HCT116 (cell line): ENCODE results near the gene PRKG1.

ENCODE experiments used
- ATF3 ChIP-seq: IDR thresholded peaks from 2 replicates; pipeline ENCODE4 v1.6.1; 2012
- CEBPB ChIP-seq: IDR thresholded peaks from 2 replicates; pipeline ENCODE4 v1.6.1; 2012; ENCODE audit warnings: low read depth
- CTCF ChIP-seq, 3 experiments: fragments of 200-600 bp in 1 of 3; sonication (generic) in 1 of 3; IDR thresholded peaks in 2 of 3; conservative IDR thresholded peaks in 1 of 3; 2 replicates each; pipeline ENCODE4 v1.5.1; 2012 to 2017; ENCODE audit warnings: low read depth in 2 of 3, low read length in 2 of 3, antibody characterized with exemption in 1 of 3, borderline replicate concordance in 1 of 3, control low read depth in 1 of 3, mild to moderate bottlenecking in 1 of 3, mixed read lengths in 1 of 3, mixed run types in 1 of 3, moderate library complexity in 1 of 3; ENCODE audit not compliant: insufficient read depth in 1 of 3
- EZH2 ChIP-seq: fragments of 200-600 bp; sonication (generic); IDR thresholded peaks from 2 replicates; pipeline ENCODE4 v1.6.1; 2017; ENCODE audit warnings: antibody characterized with exemption, mixed run types
- EZH2phosphoT487 ChIP-seq: fragments of 200-600 bp; IDR thresholded peaks from 2 replicates; pipeline ENCODE4 v1.6.1; 2018; ENCODE audit warnings: antibody characterized with exemption, borderline replicate concordance
- MAX ChIP-seq: IDR thresholded peaks from 2 replicates; pipeline ENCODE4 v1.6.1; 2012
- POLR2A ChIP-seq: IDR thresholded peaks from 2 replicates; pipeline ENCODE4 v1.7.0; 2011; ENCODE audit warnings: borderline replicate concordance; ENCODE audit not compliant: insufficient read depth, insufficient read length; ENCODE audit errors: extremely low read depth
- POLR2AphosphoS5 ChIP-seq: IDR thresholded peaks from 2 replicates; pipeline ENCODE4 v1.6.1; 2011; ENCODE audit warnings: mild to moderate bottlenecking, low read depth, low read length, moderate library complexity
- SP1 ChIP-seq: IDR thresholded peaks from 2 replicates; pipeline ENCODE4 v1.6.1; 2012; ENCODE audit warnings: low read depth
- SRF ChIP-seq: IDR thresholded peaks from 2 replicates; pipeline ENCODE4 v1.6.1; 2012; ENCODE audit warnings: low read depth
- TCF7L2 ChIP-seq: IDR thresholded peaks from 2 replicates; pipeline ENCODE4 v1.7.0; 2011; ENCODE audit warnings: borderline replicate concordance, inconsistent platforms; ENCODE audit not compliant: insufficient read depth, insufficient read length; ENCODE audit errors: extremely low read depth
- YY1 ChIP-seq: IDR thresholded peaks from 2 replicates; pipeline ENCODE4 v1.6.1; 2011; ENCODE audit warnings: low read length, low read depth, moderate library complexity, mild to moderate bottlenecking; ENCODE audit not compliant: insufficient replicate concordance; ENCODE audit errors: extremely low read depth
- ZNF274 ChIP-seq: fragments of 200-500 bp; sonication (Bioruptor generic); IDR thresholded peaks from 2 replicates; pipeline ENCODE4 v1.6.1; 2014; ENCODE audit warnings: mild to moderate bottlenecking, low read depth, low read length, inconsistent platforms

GRCh38 chr10:51896849-51897248, 822.6 kb downstream of the PRKG1 start:
- TF ChIP-seq CTCF (IDR thresholded peaks at IDR 0.05 in 2 of 3, conservative IDR thresholded peaks at IDR 0.05 in 1 of 3; ENCODE audit: borderline replicate concordance in 1 of 3, insufficient read depth in 1 of 3, low read depth in 2 of 3, low read length in 2 of 3) = no peak
- no peak for TF ChIP-seq TCF7L2
- no peak for TF ChIP-seq POLR2AphosphoS5
- TF ChIP-seq MAX = no peak
- TF ChIP-seq CEBPB = no peak
- no peak for TF ChIP-seq EZH2
- no peak for TF ChIP-seq YY1
- TF ChIP-seq POLR2A = no peak
- no peak for TF ChIP-seq ZNF274
- TF ChIP-seq ATF3 = no peak
- no peak for TF ChIP-seq EZH2phosphoT487
- TF ChIP-seq SRF = no peak
- TF ChIP-seq SP1 = no peak
